Measurements from ENCODE around the gene NMNAT3.

The NMNAT3 gene

DNA sequence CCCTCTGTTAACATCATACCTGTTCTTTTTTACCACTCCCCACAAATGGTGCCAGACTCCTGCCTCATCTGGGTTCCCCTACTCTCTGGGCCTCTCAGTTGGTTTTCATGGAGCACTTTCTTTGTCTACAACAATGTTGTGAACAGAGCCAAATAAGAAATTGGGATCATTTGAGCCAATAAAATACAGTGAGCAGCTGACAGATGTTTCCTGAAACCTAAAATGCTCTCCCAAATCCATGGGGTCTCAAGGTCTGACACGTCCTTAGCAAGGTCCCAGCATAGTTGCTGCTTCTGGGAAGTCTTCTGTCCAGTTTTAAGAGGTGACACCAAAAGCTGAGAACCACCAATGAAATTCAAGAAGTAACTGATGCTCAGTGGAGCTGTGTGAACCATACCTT is 1.7 kb downstream of the NMNAT3 start:
- no peak overlapping the region for H3K27ac ChIP-seq (ENCODE audit: low read depth, low read length)
- H3K27me3 ChIP-seq (ENCODE audit: control insufficient read depth in 1 of 2, insufficient read depth in 2 of 2, low read length in 2 of 2), result no peaks in the 10 kb centered on the region
- H3K9me3 ChIP-seq (ENCODE audit: control insufficient read depth in 1 of 2, low read length in 2 of 2), result no peaks in the 10 kb centered on the region
- H3K4me3 ChIP-seq (ENCODE audit: low read depth in 1 of 2, low read length in 2 of 2), result no peak overlapping the region
- no peaks in the 10 kb centered on the region for H3K36me3 ChIP-seq (ENCODE audit: control insufficient read depth in 1 of 2, insufficient read depth in 2 of 2, low read length in 2 of 2)
- H3K4me1 ChIP-seq (ENCODE audit: control insufficient read depth in 1 of 2, insufficient read depth in 2 of 2, low read length in 2 of 2), result peaks cover 7 to 15% of the 10 kb centered on the region in 2 donors
- H3K9ac ChIP-seq (ENCODE audit: low read depth in 1 of 2, low read length in 2 of 2), result no peak overlapping the region

DNA sequence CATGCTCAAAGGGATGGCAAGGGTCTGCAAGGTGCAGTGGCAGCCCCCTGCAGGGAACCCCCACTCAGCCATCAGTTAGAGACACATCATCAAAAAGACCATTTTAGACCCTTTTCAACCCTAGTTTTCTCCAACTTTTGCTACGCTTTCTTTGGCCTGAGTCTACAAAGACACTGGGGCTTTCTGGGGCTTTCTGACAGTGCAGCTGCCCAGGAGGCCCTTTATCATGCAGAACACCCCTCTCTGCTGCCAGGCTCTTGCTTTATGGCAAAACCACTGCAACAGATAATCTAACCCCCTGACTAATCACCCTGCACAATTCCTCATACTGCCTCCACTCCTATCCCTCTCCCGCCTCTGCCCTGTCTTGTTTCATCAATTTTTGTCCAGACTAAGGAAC is 2.4 kb downstream of the NMNAT3 start:
- Histone ChIP-seq H3K27ac (ENCODE audit: low read depth, low read length) (no peak overlapping the region), H3K27me3 (ENCODE audit: control insufficient read depth in 1 of 2, insufficient read depth in 2 of 2, low read length in 2 of 2) (no peaks in the 10 kb centered on the region), H3K9me3 (ENCODE audit: control insufficient read depth in 1 of 2, low read length in 2 of 2) (no peaks in the 10 kb centered on the region), H3K4me1 (ENCODE audit: control insufficient read depth in 1 of 2, insufficient read depth in 2 of 2, low read length in 2 of 2) (peaks cover 7 to 15% of the 10 kb centered on the region in 2 donors), H3K9ac (ENCODE audit: low read depth in 1 of 2, low read length in 2 of 2) (no peak overlapping the region), H3K36me3 (ENCODE audit: control insufficient read depth in 1 of 2, insufficient read depth in 2 of 2, low read length in 2 of 2) (no peaks in the 10 kb centered on the region), H3K4me3 (ENCODE audit: low read depth in 1 of 2, low read length in 2 of 2) (no peak overlapping the region)

DNA sequence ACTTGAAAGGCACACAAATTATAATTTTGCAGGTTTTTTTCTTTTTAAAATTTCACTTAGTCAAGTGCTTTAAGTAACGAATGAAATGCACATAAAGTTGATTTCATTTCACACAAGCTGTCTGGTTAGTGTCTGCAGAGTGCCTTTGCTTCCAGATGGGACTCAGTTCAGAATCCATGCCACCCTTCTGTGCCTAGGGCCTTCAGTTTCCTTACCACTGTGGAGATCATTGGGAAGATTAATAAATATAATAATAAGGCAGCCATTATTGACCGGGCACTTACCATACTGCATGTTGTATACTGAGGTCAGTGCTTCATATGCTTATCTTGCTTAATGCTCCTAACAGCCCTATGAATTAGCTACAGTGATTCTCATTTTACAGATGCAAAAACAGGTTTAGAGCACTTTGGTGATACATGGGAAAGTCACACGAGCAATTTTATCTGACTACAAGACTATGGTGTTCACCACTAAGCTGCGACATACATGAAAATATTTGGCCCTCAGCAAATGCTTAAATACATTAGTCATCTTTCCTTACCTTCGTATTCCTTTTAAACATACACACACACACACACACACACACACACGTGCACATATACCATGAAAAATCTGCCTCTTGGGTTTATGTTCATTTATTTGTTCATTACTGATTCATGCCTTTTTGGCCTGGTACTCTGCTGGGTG is 3.1 kb downstream of the NMNAT3 start:
- Histone ChIP-seq H3K4me3 (ENCODE audit: low read depth in 1 of 2, low read length in 2 of 2) (no peak overlapping the region), H3K27me3 (ENCODE audit: control insufficient read depth in 1 of 2, insufficient read depth in 2 of 2, low read length in 2 of 2) (no peaks in the 10 kb centered on the region), H3K4me1 (ENCODE audit: control insufficient read depth in 1 of 2, insufficient read depth in 2 of 2, low read length in 2 of 2) (peaks cover 7 to 15% of the 10 kb centered on the region in 2 donors), H3K36me3 (ENCODE audit: control insufficient read depth in 1 of 2, insufficient read depth in 2 of 2, low read length in 2 of 2) (no peaks in the 10 kb centered on the region), H3K9ac (ENCODE audit: low read depth in 1 of 2, low read length in 2 of 2) (no peak overlapping the region), H3K27ac (ENCODE audit: low read depth, low read length) (no peak overlapping the region), H3K9me3 (ENCODE audit: control insufficient read depth in 1 of 2, low read length in 2 of 2) (no peaks in the 10 kb centered on the region)

DNA sequence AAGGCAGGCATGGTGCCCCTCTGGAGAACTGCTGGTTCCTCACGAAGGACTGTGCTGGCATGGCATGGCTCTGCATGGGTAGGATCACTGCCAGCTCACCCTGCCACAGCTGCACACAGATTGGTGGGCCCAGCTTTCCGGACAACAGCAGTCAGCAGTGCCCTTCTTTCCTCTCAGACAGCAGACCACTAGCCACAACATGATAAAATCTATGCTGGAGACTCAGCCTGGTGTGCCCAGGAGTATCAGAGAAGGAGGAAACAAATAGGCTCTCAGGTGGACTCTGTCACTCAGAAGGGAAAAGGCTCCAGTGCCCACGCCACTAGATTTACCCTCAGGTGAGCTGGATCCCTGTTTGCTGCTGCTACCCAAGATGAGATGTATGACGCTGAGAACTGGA is 4.9 kb downstream of the NMNAT3 start:
- H3K4me1 ChIP-seq (ENCODE audit: control insufficient read depth in 1 of 2, insufficient read depth in 2 of 2, low read length in 2 of 2), result peaks cover 7 to 15% of the 10 kb centered on the region in 2 donors
- no peaks in the 10 kb centered on the region for H3K36me3 ChIP-seq (ENCODE audit: control insufficient read depth in 1 of 2, insufficient read depth in 2 of 2, low read length in 2 of 2)
- H3K27me3 ChIP-seq (ENCODE audit: control insufficient read depth in 1 of 2, insufficient read depth in 2 of 2, low read length in 2 of 2), result no peaks in the 10 kb centered on the region
- H3K9ac ChIP-seq (ENCODE audit: low read depth in 1 of 2, low read length in 2 of 2), result no peak overlapping the region
- H3K27ac ChIP-seq (ENCODE audit: low read depth, low read length), result no peak overlapping the region
- H3K9me3 ChIP-seq (ENCODE audit: control insufficient read depth in 1 of 2, low read length in 2 of 2), result no peaks in the 10 kb centered on the region
- no peak overlapping the region for H3K4me3 ChIP-seq (ENCODE audit: low read depth in 1 of 2, low read length in 2 of 2)

DNA sequence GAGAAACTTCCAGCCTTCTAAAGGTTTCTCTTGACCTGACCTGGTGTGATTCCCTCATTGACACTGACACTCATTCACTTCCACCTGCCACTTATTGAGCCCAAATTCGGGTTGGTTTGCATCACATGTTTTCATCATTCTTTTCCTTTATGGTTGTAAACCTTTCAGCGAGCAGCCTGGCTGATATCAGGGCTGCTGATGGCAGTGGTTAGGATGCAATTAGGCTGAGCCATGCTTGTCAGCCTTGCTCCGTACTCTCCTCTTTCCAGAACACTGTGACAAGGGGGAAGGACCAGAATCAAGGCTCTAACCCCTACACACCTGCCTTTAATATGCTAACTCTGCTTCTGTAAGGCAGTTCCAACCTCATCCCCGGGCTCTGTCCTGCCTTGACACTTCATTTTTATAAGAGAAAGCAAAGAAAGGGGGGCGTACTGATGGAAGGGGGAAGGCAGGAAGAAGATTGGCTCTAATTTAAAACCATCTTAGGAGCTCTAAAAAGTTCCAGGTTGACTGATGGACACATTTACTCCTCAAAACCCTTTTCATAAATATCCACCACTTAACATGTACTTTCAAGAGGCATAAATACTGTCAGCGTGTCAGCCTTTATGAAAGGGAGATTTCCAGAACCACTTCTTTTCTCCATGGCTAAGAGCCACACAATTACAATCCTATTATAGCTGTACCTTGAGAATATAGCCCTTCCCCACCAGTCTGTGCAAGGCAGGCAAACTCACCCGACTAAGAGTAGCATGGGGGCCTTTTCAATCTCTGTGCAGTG is 5.7 kb downstream of the NMNAT3 start:
- Histone ChIP-seq H3K4me1 (ENCODE audit: control insufficient read depth in 1 of 2, insufficient read depth in 2 of 2, low read length in 2 of 2) (peaks cover 6 to 12% of the 10 kb centered on the region in 2 donors), H3K36me3 (ENCODE audit: control insufficient read depth in 1 of 2, insufficient read depth in 2 of 2, low read length in 2 of 2) (no peaks in the 10 kb centered on the region), H3K9ac (ENCODE audit: low read depth in 1 of 2, low read length in 2 of 2) (no peak overlapping the region), H3K9me3 (ENCODE audit: control insufficient read depth in 1 of 2, low read length in 2 of 2) (no peaks in the 10 kb centered on the region), H3K27me3 (ENCODE audit: control insufficient read depth in 1 of 2, insufficient read depth in 2 of 2, low read length in 2 of 2) (no peaks in the 10 kb centered on the region), H3K4me3 (ENCODE audit: low read depth in 1 of 2, low read length in 2 of 2) (no peak overlapping the region), H3K27ac (ENCODE audit: low read depth, low read length) (no peak overlapping the region)

DNA sequence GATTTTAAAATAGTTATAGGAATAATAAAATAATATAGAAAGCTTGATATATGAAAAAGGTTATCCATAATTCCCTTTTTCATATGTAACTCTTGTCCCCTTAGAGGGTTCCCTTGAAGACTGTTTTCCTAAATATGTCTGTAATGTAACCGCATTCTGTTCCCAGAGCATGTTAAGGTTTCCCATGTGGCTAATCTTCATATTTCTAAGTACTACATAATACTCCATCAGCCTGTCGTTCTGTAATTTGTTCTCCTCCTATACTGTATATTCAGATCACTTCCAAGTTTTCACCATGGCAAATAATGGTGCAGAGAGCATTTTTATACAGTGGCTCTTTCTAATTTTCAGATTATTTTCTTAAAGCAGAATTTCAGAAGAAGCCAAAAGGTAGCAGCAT is 6.7 kb downstream of the NMNAT3 start:
- Histone ChIP-seq H3K27me3 (ENCODE audit: control insufficient read depth in 1 of 2, insufficient read depth in 2 of 2, low read length in 2 of 2) (no peaks in the 10 kb centered on the region), H3K4me1 (ENCODE audit: control insufficient read depth in 1 of 2, insufficient read depth in 2 of 2, low read length in 2 of 2) (peaks cover 0 to 5% of the 10 kb centered on the region in 2 donors), H3K27ac (ENCODE audit: low read depth, low read length) (no peak overlapping the region), H3K9me3 (ENCODE audit: control insufficient read depth in 1 of 2, low read length in 2 of 2) (no peaks in the 10 kb centered on the region), H3K4me3 (ENCODE audit: low read depth in 1 of 2, low read length in 2 of 2) (no peak overlapping the region), H3K9ac (ENCODE audit: low read depth in 1 of 2, low read length in 2 of 2) (no peak overlapping the region), H3K36me3 (ENCODE audit: control insufficient read depth in 1 of 2, insufficient read depth in 2 of 2, low read length in 2 of 2) (no peaks in the 10 kb centered on the region)

DNA sequence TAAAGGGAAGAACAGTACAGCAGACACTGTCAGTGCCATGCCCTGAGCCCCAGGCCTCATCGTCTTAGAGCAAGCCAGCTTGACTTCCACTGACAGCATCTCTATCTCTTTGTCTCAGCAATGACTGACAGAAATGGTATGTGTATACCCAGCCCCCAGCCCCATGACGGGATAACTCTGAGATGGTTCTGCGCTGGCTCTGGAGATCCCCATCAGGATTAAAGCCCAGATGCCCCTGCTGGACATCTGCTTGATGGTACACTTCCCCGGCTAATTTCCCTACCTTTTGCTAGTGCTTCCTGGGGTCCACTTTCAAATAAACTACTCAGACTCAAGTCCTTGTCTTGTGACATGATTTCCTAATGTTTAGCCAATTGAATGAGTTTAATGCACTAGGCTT is 7.6 kb downstream of the NMNAT3 start:
- Histone ChIP-seq H3K27ac (ENCODE audit: low read depth, low read length) (no peak overlapping the region), H3K9ac (ENCODE audit: low read depth in 1 of 2, low read length in 2 of 2) (no peak overlapping the region), H3K36me3 (ENCODE audit: control insufficient read depth in 1 of 2, insufficient read depth in 2 of 2, low read length in 2 of 2) (no peaks in the 10 kb centered on the region), H3K27me3 (ENCODE audit: control insufficient read depth in 1 of 2, insufficient read depth in 2 of 2, low read length in 2 of 2) (no peaks in the 10 kb centered on the region), H3K4me1 (ENCODE audit: control insufficient read depth in 1 of 2, insufficient read depth in 2 of 2, low read length in 2 of 2) (no peaks in the 10 kb centered on the region), H3K9me3 (ENCODE audit: control insufficient read depth in 1 of 2, low read length in 2 of 2) (no peaks in the 10 kb centered on the region), H3K4me3 (ENCODE audit: low read depth in 1 of 2, low read length in 2 of 2) (no peak overlapping the region)

DNA sequence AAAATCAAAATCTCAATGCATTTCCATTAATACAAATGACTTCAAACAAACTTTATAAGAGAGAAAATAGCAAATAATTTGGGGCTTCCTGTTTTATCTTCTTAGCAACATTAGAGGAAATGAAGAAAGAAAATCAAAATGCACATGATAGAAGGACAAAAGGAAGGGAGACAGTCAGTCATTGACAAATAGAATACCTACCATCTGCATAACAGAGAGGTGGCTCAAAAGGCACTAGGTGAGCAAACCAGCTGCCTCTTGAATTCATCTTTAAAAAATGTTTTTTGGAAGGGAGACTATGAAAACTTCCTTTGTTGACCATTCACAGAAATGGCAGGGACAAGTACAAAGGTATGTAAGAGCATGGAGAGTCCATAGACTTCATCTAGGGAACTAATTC is 9.4 kb downstream of the NMNAT3 start:
- Histone ChIP-seq H3K4me1 (ENCODE audit: control insufficient read depth in 1 of 2, insufficient read depth in 2 of 2, low read length in 2 of 2) (no peaks in the 10 kb centered on the region), H3K27me3 (ENCODE audit: control insufficient read depth in 1 of 2, insufficient read depth in 2 of 2, low read length in 2 of 2) (no peaks in the 10 kb centered on the region), H3K4me3 (ENCODE audit: low read depth in 1 of 2, low read length in 2 of 2) (no peak overlapping the region), H3K36me3 (ENCODE audit: control insufficient read depth in 1 of 2, insufficient read depth in 2 of 2, low read length in 2 of 2) (no peaks in the 10 kb centered on the region), H3K9ac (ENCODE audit: low read depth in 1 of 2, low read length in 2 of 2) (no peak overlapping the region), H3K9me3 (ENCODE audit: control insufficient read depth in 1 of 2, low read length in 2 of 2) (no peaks in the 10 kb centered on the region), H3K27ac (ENCODE audit: low read depth, low read length) (no peak overlapping the region)

DNA sequence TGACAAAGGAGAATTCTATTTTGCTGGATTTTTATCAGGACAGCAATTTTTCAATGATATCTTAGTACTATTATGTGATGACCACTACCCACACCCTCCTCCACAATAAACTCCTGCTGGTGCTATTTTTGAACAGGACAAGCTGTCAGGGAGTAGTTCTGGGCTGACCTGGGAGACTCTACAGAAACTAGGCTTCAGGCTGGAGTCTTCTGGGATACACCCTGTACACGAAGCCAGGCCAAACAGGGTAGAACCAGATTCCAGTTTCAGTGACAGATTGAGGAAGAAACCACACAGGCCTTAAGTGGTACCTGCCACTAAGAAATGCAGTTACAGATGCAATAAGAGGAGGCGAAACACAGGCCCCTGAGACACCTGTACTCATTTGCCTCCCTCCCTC is 12.8 kb downstream of the NMNAT3 start:
- Histone ChIP-seq H3K4me1 (ENCODE audit: control insufficient read depth in 1 of 2, insufficient read depth in 2 of 2, low read length in 2 of 2) (peaks cover 0 to 1% of the 10 kb centered on the region in 2 donors), H3K9me3 (ENCODE audit: control insufficient read depth in 1 of 2, low read length in 2 of 2) (no peaks in the 10 kb centered on the region), H3K36me3 (ENCODE audit: control insufficient read depth in 1 of 2, insufficient read depth in 2 of 2, low read length in 2 of 2) (no peaks in the 10 kb centered on the region), H3K27ac (ENCODE audit: low read depth, low read length) (no peak overlapping the region), H3K9ac (ENCODE audit: low read depth in 1 of 2, low read length in 2 of 2) (no peak overlapping the region), H3K4me3 (ENCODE audit: low read depth in 1 of 2, low read length in 2 of 2) (no peak overlapping the region), H3K27me3 (ENCODE audit: control insufficient read depth in 1 of 2, insufficient read depth in 2 of 2, low read length in 2 of 2) (no peaks in the 10 kb centered on the region)

DNA sequence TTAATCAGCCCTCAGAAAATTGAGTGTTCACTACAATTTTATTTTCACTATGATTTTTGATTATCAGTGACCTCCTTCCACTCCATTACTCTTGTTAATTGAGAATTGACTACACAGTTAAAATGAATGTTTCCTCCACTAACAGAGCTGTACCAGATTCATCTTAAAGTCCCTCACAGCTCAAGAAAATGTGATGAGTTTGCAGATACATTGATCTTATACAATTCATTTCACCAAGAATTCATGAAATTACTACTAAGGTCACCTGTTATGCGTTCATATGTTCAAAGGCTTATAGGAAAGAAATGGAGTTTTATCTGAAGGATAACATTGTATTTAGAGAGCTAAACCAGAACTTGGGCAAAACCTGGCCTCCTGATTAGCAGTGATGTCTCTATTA is 17.5 kb downstream of the NMNAT3 start:
- H3K9me3 ChIP-seq (ENCODE audit: control insufficient read depth in 1 of 2, low read length in 2 of 2), result no peaks in the 10 kb centered on the region
- no peak overlapping the region for H3K4me3 ChIP-seq (ENCODE audit: low read depth in 1 of 2, low read length in 2 of 2)
- peaks cover 1 to 13% of the 10 kb centered on the region in 2 donors for H3K4me1 ChIP-seq (ENCODE audit: control insufficient read depth in 1 of 2, insufficient read depth in 2 of 2, low read length in 2 of 2)
- H3K9ac ChIP-seq (ENCODE audit: low read depth in 1 of 2, low read length in 2 of 2), result no peak overlapping the region
- H3K27ac ChIP-seq (ENCODE audit: low read depth, low read length), result no peak overlapping the region
- no peaks in the 10 kb centered on the region for H3K27me3 ChIP-seq (ENCODE audit: control insufficient read depth in 1 of 2, insufficient read depth in 2 of 2, low read length in 2 of 2)
- no peaks in the 10 kb centered on the region for H3K36me3 ChIP-seq (ENCODE audit: control insufficient read depth in 1 of 2, insufficient read depth in 2 of 2, low read length in 2 of 2)

All from duodenal mucosa (tissue), 2 donors.